ENCODE results near the gene GPR3. TPM values are rescaled to one million over a fixed set of nuclear protein-coding genes. Genes with fewer than 3 reads are reported as not detected.
"Not testable (repeated sequence)": the region's sequence is repeated elsewhere in the genome, so short reads cannot be mapped to it uniquely, and the experiment has no call there.

GPR3 gene
- total RNA-seq, 1 experiment from 2014 or later = 4.4 TPM

- H2BK15ac ChIP-seq (ENCODE audit: low read depth, low read length) = no peak overlapping the region
- Mint-ChIP-seq H3K27me3 (ENCODE audit: low read depth) (peaks cover 27% of the 10 kb centered on the region), H3K36me3 (ENCODE audit: insufficient read depth in 1 of 3, low read depth in 3 of 3) (no peaks in the 10 kb centered on the region; a peak in 1 of 7 replicates), H3K27ac (no peak overlapping the region; a peak in 1 of 7 replicates), H3K9me3 (no peaks in the 10 kb centered on the region; a peak in 2 of 5 replicates), H3K4me1 (peaks cover 8 to 12% of the 10 kb centered on the region in 2 experiments), H3K4me3 (peak overlapping the region in 1 of 2 experiments; percentile 64; a peak in 2 of 5 replicates)
- no peak for TF ChIP-seq CTCF (conservative IDR thresholded peaks at IDR 0.05)
- no peak overlapping the region for H2BK12ac ChIP-seq (ENCODE audit: insufficient read length, low read depth, low read length)
- no peak overlapping the region for H2AFZ ChIP-seq (ENCODE audit: low read length)
- H3K79me1 ChIP-seq (ENCODE audit: insufficient read depth, low read depth, low read length, poor library complexity, severe bottlenecking) = no peaks in the 10 kb centered on the region
- H3K4me2 ChIP-seq (ENCODE audit: insufficient read depth, insufficient read length, low read length) = peak overlapping the region; percentile 57
- no peaks in the 10 kb centered on the region for H3K4me1 ChIP-seq (ENCODE audit: insufficient read depth, low read length)
- H3T11ph ChIP-seq (ENCODE audit: low read length) = no peak overlapping the region
- H3K56ac ChIP-seq (ENCODE audit: insufficient read length, low read depth, low read length) = no peak overlapping the region
- no peak overlapping the region for H2AK5ac ChIP-seq (ENCODE audit: insufficient read length, low read length)
- peaks cover 6% of the 10 kb centered on the region for H3K23me2 ChIP-seq (ENCODE audit: insufficient read length, low read depth, low read length, poor library complexity, severe bottlenecking)
- no peaks in the 10 kb centered on the region for H4K20me1 ChIP-seq (ENCODE audit: control insufficient read depth, insufficient read depth, insufficient read length)
- no peak overlapping the region for H3K18ac ChIP-seq (ENCODE audit: insufficient read length, low read depth, low read length)
- H3K9me3 ChIP-seq (ENCODE audit: control insufficient read depth, low read depth, low read length) = no peaks in the 10 kb centered on the region
- no peak overlapping the region for H3K9ac ChIP-seq (ENCODE audit: extremely low read depth, insufficient read length, low read length)
- no peak overlapping the region for H2BK120ac ChIP-seq (ENCODE audit: low read depth, low read length, poor library complexity, severe bottlenecking)
- WGBS (ENCODE audit: extremely low coverage, insufficient read length, low lambda C conversion rate) = no CpG with 5 or more reads among the region's 13 CpGs
- DNase-seq = no peak
- no peak overlapping the region; the same call in 1 of the 2 replicates for H3K14ac ChIP-seq (ENCODE audit: insufficient read depth, low read length)
- no peak overlapping the region for H4K91ac ChIP-seq (ENCODE audit: insufficient read length, low read depth, low read length)
- no peak overlapping the region for H3K23ac ChIP-seq (ENCODE audit: insufficient read length, low read depth, low read length)
- H2BK5ac ChIP-seq (ENCODE audit: insufficient read length, low read length) = no peak overlapping the region
- H4K8ac ChIP-seq (replicated peaks; ENCODE audit: insufficient read length, low read depth, low read length) = no peak overlapping the region
- no peak overlapping the region for H3K27ac ChIP-seq (ENCODE audit: insufficient read length, low read depth, low read length)
- H2BK20ac ChIP-seq (ENCODE audit: low read depth, low read length, poor library complexity, severe bottlenecking) = no peak overlapping the region
- no peaks in the 10 kb centered on the region for H3K79me2 ChIP-seq (ENCODE audit: insufficient read depth, low read length)
- H3K27me3 ChIP-seq (ENCODE audit: insufficient read depth, low read length) = no peaks in the 10 kb centered on the region
- H3K4ac ChIP-seq (ENCODE audit: low read depth, low read length) = no peak overlapping the region
- no peak overlapping the region for H4K5ac ChIP-seq (ENCODE audit: insufficient read length, low read depth, low read length)
Observed at GRCh38 chr1:27383661-27384060, 8.8 kb upstream of the GPR3 start.

GRCh38 chr1:27384797-27385196, 7.6 kb upstream of the GPR3 start:
- H3K9ac ChIP-seq (ENCODE audit: extremely low read depth, insufficient read length, low read length); H3K27ac Mint-ChIP-seq; H4K5ac ChIP-seq (ENCODE audit: insufficient read length, low read depth, low read length); H4K91ac ChIP-seq (ENCODE audit: insufficient read length, low read depth, low read length); H3K23ac ChIP-seq (ENCODE audit: insufficient read length, low read depth, low read length); H3K27me3 ChIP-seq (ENCODE audit: insufficient read depth, low read length); H3T11ph ChIP-seq (ENCODE audit: low read length); H2BK15ac ChIP-seq (ENCODE audit: low read depth, low read length); H3K4me1 ChIP-seq (ENCODE audit: insufficient read depth, low read length); H3K56ac ChIP-seq (ENCODE audit: insufficient read length, low read depth, low read length); H4K20me1 ChIP-seq (ENCODE audit: control insufficient read depth, insufficient read depth, insufficient read length); H3K79me2 ChIP-seq (ENCODE audit: insufficient read depth, low read length); H3K4me3 Mint-ChIP-seq; H3K4me2 ChIP-seq (ENCODE audit: insufficient read depth, insufficient read length, low read length); H2BK12ac ChIP-seq (ENCODE audit: insufficient read length, low read depth, low read length); H3K14ac ChIP-seq (ENCODE audit: insufficient read depth, low read length); H3K79me1 ChIP-seq (ENCODE audit: insufficient read depth, low read depth, low read length, poor library complexity, severe bottlenecking); H2BK120ac ChIP-seq (ENCODE audit: low read depth, low read length, poor library complexity, severe bottlenecking); H3K9me3 ChIP-seq (ENCODE audit: control insufficient read depth, low read depth, low read length); DNase-seq; H3K4ac ChIP-seq (ENCODE audit: low read depth, low read length); H3K23me2 ChIP-seq (ENCODE audit: insufficient read length, low read depth, low read length, poor library complexity, severe bottlenecking); H3K27ac ChIP-seq (ENCODE audit: insufficient read length, low read depth, low read length); H2BK5ac ChIP-seq (ENCODE audit: insufficient read length, low read length); H2BK20ac ChIP-seq (ENCODE audit: low read depth, low read length, poor library complexity, severe bottlenecking); H2AFZ ChIP-seq (ENCODE audit: low read length); H3K36me3 Mint-ChIP-seq (ENCODE audit: insufficient read depth in 1 of 3, low read depth in 3 of 3); H3K18ac ChIP-seq (ENCODE audit: insufficient read length, low read depth, low read length); H3K9me3 Mint-ChIP-seq; H2AK5ac ChIP-seq (ENCODE audit: insufficient read length, low read length); H4K8ac ChIP-seq (replicated peaks; ENCODE audit: insufficient read length, low read depth, low read length): not testable (repeated sequence)
- peaks cover 27% of the 10 kb centered on the region for H3K27me3 Mint-ChIP-seq (ENCODE audit: low read depth)
- peaks cover 9 to 12% of the 10 kb centered on the region in 2 experiments for H3K4me1 Mint-ChIP-seq
- no CpG with 5 or more reads among the region's 3 CpGs for WGBS (ENCODE audit: extremely low coverage, insufficient read length, low lambda C conversion rate)

All from H9 (cell line).